PC-9 (cell line): ENCODE results near the gene TRIO. TPM values are rescaled to one million over a fixed set of nuclear protein-coding genes. Genes with fewer than 3 reads are reported as not detected.

ENCODE experiments used
- BruUV-seq: library from RNA; stranded (reverse); fragments of 400-500 nt; replicated peaks from 2 replicates; lab custom pipeline; 2021; lab: Mats Ljungman, UMichigan
- CTCF ChIA-PET: fragments of 300-600 bp; sonication (Branson Sonifier 250); formaldehyde crosslinking; loops from one replicate; lab custom pipeline; 2022; ENCODE audit warnings: antibody characterized with exemption; lab: Charles Lee
- POLR2A ChIA-PET: fragments of 300-600 bp; sonication (Branson Sonifier 250); formaldehyde crosslinking; loops from one replicate; lab custom pipeline; 2022; ENCODE audit warnings: antibody characterized with exemption; ENCODE audit not compliant: unreplicated experiment; lab: Charles Lee
- DNase-seq, 2 experiments: peaks; one replicate each; pipeline versions ENCODE4 v3.0.0 to v3.0.0-alpha.2; 2015 to 2022; ENCODE audit warnings: mixed read lengths in 1 of 2
- H2AFZ ChIP-seq: fragments of 200-600 bp; sonication (generic); 2 replicates; pipeline ENCODE4 v1.8.1; 2017; ENCODE audit warnings: antibody characterized with exemption
- H3F3A ChIP-seq: fragments of 200-600 bp; sonication (generic); 2 replicates; pipeline ENCODE4 v1.8.1; 2017; ENCODE audit warnings: antibody characterized with exemption, mild to moderate bottlenecking, low read depth; ENCODE audit not compliant: insufficient read depth
- H3K27ac ChIP-seq: fragments of 200-600 bp; sonication (generic); 2 replicates; pipeline ENCODE4 v1.6.1; 2016; ENCODE audit warnings: mixed run types
- H3K27me3 ChIP-seq: fragments of 200-600 bp; sonication (generic); 2 replicates; pipeline ENCODE4 v1.6.1; 2016; ENCODE audit warnings: low read depth, mixed run types; ENCODE audit not compliant: insufficient read depth
- H3K36me3 ChIP-seq: fragments of 200-600 bp; sonication (generic); 2 replicates; pipeline ENCODE4 v1.6.1; 2016; ENCODE audit warnings: low read depth, mixed run types
- H3K4me1 ChIP-seq: fragments of 200-600 bp; sonication (generic); replicated peaks from 2 replicates; pipeline ENCODE4 v1.6.1; 2016; ENCODE audit warnings: mixed run types; ENCODE audit not compliant: insufficient read depth
- H3K4me2 ChIP-seq: fragments of 200-600 bp; sonication (generic); 2 replicates; pipeline ENCODE4 v1.6.1; 2017; ENCODE audit warnings: mixed run types
- H3K4me3 ChIP-seq: fragments of 200-600 bp; sonication (generic); 2 replicates; pipeline ENCODE4 v1.6.1; 2016; ENCODE audit warnings: mixed run types
- H3K79me2 ChIP-seq: fragments of 200-600 bp; sonication (generic); 2 replicates; pipeline ENCODE4 v1.6.1; 2017; ENCODE audit warnings: low read depth, mixed run types
- H3K9me2 ChIP-seq: fragments of 200-600 bp; sonication (generic); 2 replicates; pipeline ENCODE4 v1.8.1; 2017; ENCODE audit warnings: mild to moderate bottlenecking; ENCODE audit not compliant: insufficient read depth
- H3K9me3 ChIP-seq: fragments of 200-600 bp; sonication (generic); 2 replicates; pipeline ENCODE4 v1.8.1; 2016; ENCODE audit warnings: low read depth; ENCODE audit not compliant: insufficient read depth
- H4K20me1 ChIP-seq: fragments of 200-600 bp; sonication (generic); 2 replicates; pipeline ENCODE4 v1.8.1; 2017; ENCODE audit not compliant: insufficient read depth
- CTCF ChIP-seq: fragments of 200-600 bp; sonication (generic); conservative IDR thresholded peaks from 2 replicates; pipeline ENCODE4 v1.6.1; 2017; ENCODE audit warnings: mixed run types, antibody characterized with exemption, mild to moderate bottlenecking, moderate library complexity
- EZH2 ChIP-seq: fragments of 200-600 bp; sonication (generic); IDR thresholded peaks from 2 replicates; pipeline ENCODE4 v1.8.0; 2017; ENCODE audit warnings: antibody characterized with exemption, low read depth
- intact Hi-C: fragments of 100-400 bp; cut with micrococcal nuclease; formaldehyde crosslinking; loops from one replicate; pipeline ENCODE4 v1.10.0; 2022; ENCODE audit not compliant: unreplicated experiment
- total RNA-seq: library from RNA; stranded (reverse); gene quantifications from 2 replicates; pipeline ENCODE4 v1.2.3, GENCODE V29; 2021

TRIO gene
- total RNA-seq, 1 experiment from 2014 or later, result 596 TPM

GRCh38 chr5:14532180-14532579, 389.0 kb downstream of the TRIO start:
- Histone ChIP-seq H3K79me2 (no peaks in the 10 kb centered on the region), H2AFZ (no peak overlapping the region), H3K4me2 (no peak overlapping the region), H3K36me3 (no peaks in the 10 kb centered on the region), H4K20me1 (no peaks in the 10 kb centered on the region), H3K27me3 (no peaks in the 10 kb centered on the region), H3K27ac (no peak overlapping the region), H3K4me3 (no peak overlapping the region), H3K4me1 (no peaks in the 10 kb centered on the region), H3F3A (no peaks in the 10 kb centered on the region), H3K9me2 (no peaks in the 10 kb centered on the region), H3K9me3 (no peaks in the 10 kb centered on the region)
- intact Hi-C loops, result no loop called here
- POLR2A ChIA-PET, result no interaction called here
- BruUV-seq, result no TSS peak
- CTCF ChIA-PET, result no interaction called here
- no peak for DNase-seq
- TF ChIP-seq CTCF (no peak), EZH2 (no peak)

- no peak overlapping the region for H3K4me3 ChIP-seq
- H3K27me3 ChIP-seq, result no peaks in the 10 kb centered on the region
- H3F3A ChIP-seq, result no peaks in the 10 kb centered on the region
- no peak for TF ChIP-seq EZH2
- no peak overlapping the region for H3K27ac ChIP-seq
- no peak for DNase-seq
- ChIA-PET CTCF (no interaction called here), POLR2A (no interaction called here)
- H2AFZ ChIP-seq, result no peak overlapping the region
- no TSS peak for BruUV-seq
- no peaks in the 10 kb centered on the region for H3K36me3 ChIP-seq
- no peak overlapping the region for H3K4me2 ChIP-seq
- no peaks in the 10 kb centered on the region for H3K9me3 ChIP-seq
- no peaks in the 10 kb centered on the region for H3K79me2 ChIP-seq
- H3K4me1 ChIP-seq, result no peaks in the 10 kb centered on the region
- H4K20me1 ChIP-seq, result no peaks in the 10 kb centered on the region
- no peaks in the 10 kb centered on the region for H3K9me2 ChIP-seq
- intact Hi-C loops, result no loop called here
Measured at GRCh38 chr5:14534773-14535172, 391.6 kb downstream of the TRIO start.

GRCh38 chr5:14545308-14545707, 402.2 kb downstream of the TRIO start:
- TF ChIP-seq CTCF (no peak), EZH2 (no peak)
- Histone ChIP-seq H3K4me3 (no peak overlapping the region), H3K79me2 (no peaks in the 10 kb centered on the region), H3F3A (no peaks in the 10 kb centered on the region), H2AFZ (no peak overlapping the region), H3K36me3 (no peaks in the 10 kb centered on the region), H3K9me3 (no peaks in the 10 kb centered on the region), H3K9me2 (no peaks in the 10 kb centered on the region), H3K27ac (no peak overlapping the region), H4K20me1 (no peaks in the 10 kb centered on the region), H3K27me3 (0 out of 2 replicates have a peak, but pooled peaks cover 4% of the 10 kb centered on the region), H3K4me1 (no peaks in the 10 kb centered on the region), H3K4me2 (no peak overlapping the region)
- no TSS peak for BruUV-seq
- ChIA-PET CTCF (interaction anchor here (0.7 kb wide), 1 partner anchor 99 kb away, joined by 3 read pairs; no protein-coding TSS in a partner anchor), POLR2A (no interaction called here)
- no peak for DNase-seq
- intact Hi-C loops, result no loop called here

GRCh38 chr5:14545862-14546261, 402.7 kb downstream of the TRIO start:
- intact Hi-C loops, result no loop called here
- no peaks in the 10 kb centered on the region for H3K9me2 ChIP-seq
- no peak overlapping the region for H3K4me2 ChIP-seq
- no peaks in the 10 kb centered on the region for H4K20me1 ChIP-seq
- CTCF ChIA-PET, result no interaction called here
- H3K4me3 ChIP-seq, result no peak overlapping the region
- no peaks in the 10 kb centered on the region for H3K4me1 ChIP-seq
- no peak for TF ChIP-seq CTCF
- no peak for TF ChIP-seq EZH2
- no peak overlapping the region for H3K27ac ChIP-seq
- H3K9me3 ChIP-seq, result no peaks in the 10 kb centered on the region
- no TSS peak for BruUV-seq
- H3F3A ChIP-seq, result no peaks in the 10 kb centered on the region
- H3K79me2 ChIP-seq, result no peaks in the 10 kb centered on the region
- POLR2A ChIA-PET, result no interaction called here
- H2AFZ ChIP-seq, result no peak overlapping the region
- no peaks in the 10 kb centered on the region for H3K36me3 ChIP-seq
- DNase-seq, result no peak
- 0 out of 2 replicates have a peak, but pooled peaks cover 8% of the 10 kb centered on the region for H3K27me3 ChIP-seq
